CD4-positive, alpha-beta T cell treated with Interleukin-6 at 100 ng/mL for 8 hours (primary cell): Measurements from ENCODE around the gene LRRC72.
"Not testable (repeated sequence)": the region's sequence is repeated elsewhere in the genome, so short reads cannot be mapped to it uniquely, and the experiment has no call there.

ENCODE experiments used
- DNase-seq: peaks from one replicate; pipeline ENCODE4 v3.0.0-alpha.2; 2020; ENCODE audit warnings: mixed read lengths, low spot score

The LRRC72 gene

GRCh38 chr7:16579216-16579615, 52.6 kb downstream of the LRRC72 start:
- no peak for DNase-seq

- no peak for DNase-seq
Measured at GRCh38 chr7:16581286-16581685, 54.7 kb downstream of the LRRC72 start.

- no peak for DNase-seq
Measured at GRCh38 chr7:16583834-16584233, 57.2 kb downstream of the LRRC72 start.

GRCh38 chr7:16585540-16585939, 58.9 kb downstream of the LRRC72 start:
- no peak for DNase-seq

GRCh38 chr7:16586081-16586874, 59.7 kb downstream of the LRRC72 start:
- DNase-seq = no peak

- DNase-seq = no peak
Measured at GRCh38 chr7:16587129-16587528, 60.5 kb downstream of the LRRC72 start.

GRCh38 chr7:16587790-16588189, 61.2 kb downstream of the LRRC72 start:
- no peak for DNase-seq

- no peak for DNase-seq
Measured at GRCh38 chr7:16589881-16590280, 63.3 kb downstream of the LRRC72 start.

GRCh38 chr7:16590424-16590823, 63.8 kb downstream of the LRRC72 start:
- no peak for DNase-seq

GRCh38 chr7:16592395-16592794, 65.8 kb downstream of the LRRC72 start:
- no peak for DNase-seq

- no peak for DNase-seq
Measured at GRCh38 chr7:16594061-16594460, 67.4 kb downstream of the LRRC72 start.

GRCh38 chr7:16594676-16595075, 68.1 kb downstream of the LRRC72 start:
- DNase-seq = no peak

- DNase-seq = not testable (repeated sequence)
Measured at GRCh38 chr7:16595596-16595995, 69.0 kb downstream of the LRRC72 start.

GRCh38 chr7:16598015-16598414, 71.4 kb downstream of the LRRC72 start:
- no peak for DNase-seq

- no peak for DNase-seq
Measured at GRCh38 chr7:16599860-16600259, 73.2 kb downstream of the LRRC72 start.

- DNase-seq = no peak
Measured at GRCh38 chr7:16603633-16604032, 77.0 kb downstream of the LRRC72 start.

- no peak for DNase-seq
Measured at GRCh38 chr7:16604054-16604453, 77.4 kb downstream of the LRRC72 start.

- no peak for DNase-seq
Measured at GRCh38 chr7:16606704-16607103, 80.1 kb downstream of the LRRC72 start.

- no peak for DNase-seq
Measured at GRCh38 chr7:16609842-16610450, 83.3 kb downstream of the LRRC72 start.

- no peak for DNase-seq
Measured at GRCh38 chr7:16611711-16612110, 85.1 kb downstream of the LRRC72 start.

GRCh38 chr7:16615228-16615627, 88.6 kb downstream of the LRRC72 start:
- DNase-seq = no peak

- no peak for DNase-seq
Measured at GRCh38 chr7:16616122-16616521, 89.5 kb downstream of the LRRC72 start.

- no peak for DNase-seq
Measured at GRCh38 chr7:16616542-16616941, 89.9 kb downstream of the LRRC72 start.

GRCh38 chr7:16619979-16620408, 93.4 kb downstream of the LRRC72 start:
- no peak for DNase-seq
